ENCODE results near the gene MCC.
"Not testable (repeated sequence)": the region's sequence is repeated elsewhere in the genome, so short reads cannot be mapped to it uniquely, and the experiment has no call there.

The MCC gene

GRCh38 chr5:113490317-113490716 is 2.1 kb upstream of the MCC start:
- DNase-seq (ENCODE audit: low spot score) = no peak

GRCh38 chr5:113489299-113489698 is 1.0 kb upstream of the MCC start:
- DNase-seq (ENCODE audit: low spot score) = no peak

GRCh38 chr5:113488645-113489184 is 462 bp upstream of the MCC start:
- DNase-seq (ENCODE audit: low spot score) = no peak

- DNase-seq (ENCODE audit: low spot score) = no peak
These were observed 855 bp downstream of the MCC start for GRCh38 chr5:113487416-113487780.

- DNase-seq (ENCODE audit: low spot score) = no peak
These were observed 8.0 kb downstream of the MCC start for GRCh38 chr5:113480243-113480642.

- DNase-seq (ENCODE audit: low spot score) = no peak
These were observed 9.6 kb downstream of the MCC start for GRCh38 chr5:113478691-113479090.

GRCh38 chr5:113474100-113474728 is 14.0 kb downstream of the MCC start:
- DNase-seq (ENCODE audit: low spot score) = no peak

GRCh38 chr5:113463032-113463431 is 25.2 kb downstream of the MCC start:
- no peak for DNase-seq (ENCODE audit: low spot score)

- DNase-seq (ENCODE audit: low spot score) = not testable (repeated sequence)
These were observed 31.1 kb downstream of the MCC start for GRCh38 chr5:113457106-113457505.

GRCh38 chr5:113452941-113453340 is 35.3 kb downstream of the MCC start:
- no peak for DNase-seq (ENCODE audit: low spot score)

GRCh38 chr5:113451797-113452196 is 36.5 kb downstream of the MCC start:
- DNase-seq (ENCODE audit: low spot score) = no peak

GRCh38 chr5:113450929-113451328 is 37.3 kb downstream of the MCC start:
- DNase-seq (ENCODE audit: low spot score) = no peak

- DNase-seq (ENCODE audit: low spot score) = no peak
These were observed 37.8 kb downstream of the MCC start for GRCh38 chr5:113450462-113450861.

GRCh38 chr5:113448252-113448651 is 40.0 kb downstream of the MCC start:
- no peak for DNase-seq (ENCODE audit: low spot score)

GRCh38 chr5:113447498-113448050 is 40.7 kb downstream of the MCC start:
- no peak for DNase-seq (ENCODE audit: low spot score)

- no peak for DNase-seq (ENCODE audit: low spot score)
These were observed 41.8 kb downstream of the MCC start for GRCh38 chr5:113446358-113446927.

GRCh38 chr5:113437111-113437510 is 51.1 kb downstream of the MCC start:
- DNase-seq (ENCODE audit: low spot score) = no peak

GRCh38 chr5:113435575-113435974 is 52.7 kb downstream of the MCC start:
- DNase-seq (ENCODE audit: low spot score) = no peak

- DNase-seq (ENCODE audit: low spot score) = no peak
These were observed 53.4 kb downstream of the MCC start, which contains the start of gene TSSK1B for GRCh38 chr5:113434889-113435288. TSSK1B (minus strand) TSS chr5:113434989; CDS start chr5:113434839, 150 bp downstream.

GRCh38 chr5:113433862-113434612 is 54.2 kb downstream of the MCC start:
- no peak for DNase-seq (ENCODE audit: low spot score)

GRCh38 chr5:113433071-113433470 is 55.2 kb downstream of the MCC start:
- no peak for DNase-seq (ENCODE audit: low spot score)

- DNase-seq (ENCODE audit: low spot score) = no peak
These were observed 60.2 kb downstream of the MCC start for GRCh38 chr5:113427871-113428574.
